NCI-H345 treated with DMSO at 0.1 percent for 48 hours (cell line): ENCODE measurements around the gene PHOSPHO1.

Source experiments
- DNase-seq: peaks from one replicate; lab custom pipeline; 2025; ENCODE audit not compliant: unreplicated experiment; lab: John Stamatoyannopoulos, UW

PHOSPHO1 gene

GRCh38 chr17:49218941-49219913 is 11.4 kb downstream of the PHOSPHO1 start:
- DNase-seq, result no peak

GRCh38 chr17:49217651-49218413 is 12.8 kb downstream of the PHOSPHO1 start:
- no peak for DNase-seq

- no peak for DNase-seq
Measured at GRCh38 chr17:49216953-49217650, 13.5 kb downstream of the PHOSPHO1 start.

- DNase-seq, result no peak
Measured at GRCh38 chr17:49216482-49216881, 14.1 kb downstream of the PHOSPHO1 start.

- no peak for DNase-seq
Measured at GRCh38 chr17:49214676-49215360, 15.8 kb downstream of the PHOSPHO1 start.

- no peak for DNase-seq
Measured at GRCh38 chr17:49213847-49214246, 16.7 kb downstream of the PHOSPHO1 start.

GRCh38 chr17:49213399-49213798 is 17.2 kb downstream of the PHOSPHO1 start:
- DNase-seq, result no peak

GRCh38 chr17:49210158-49211029 is 20.2 kb downstream of the PHOSPHO1 start, which contains the start of the genes ABI3 and GNGT2:
TSS of gene ABI3 (plus strand) at chr17:49210707. CDS start at chr17:49210725, 18 bp downstream.
TSS of gene GNGT2 (minus strand) at chr17:49210574. CDS start at chr17:49207422, 3,152 bp downstream.
- no peak for DNase-seq

GRCh38 chr17:49209061-49209571 is 21.5 kb downstream of the PHOSPHO1 start:
- no peak for DNase-seq

DNA sequence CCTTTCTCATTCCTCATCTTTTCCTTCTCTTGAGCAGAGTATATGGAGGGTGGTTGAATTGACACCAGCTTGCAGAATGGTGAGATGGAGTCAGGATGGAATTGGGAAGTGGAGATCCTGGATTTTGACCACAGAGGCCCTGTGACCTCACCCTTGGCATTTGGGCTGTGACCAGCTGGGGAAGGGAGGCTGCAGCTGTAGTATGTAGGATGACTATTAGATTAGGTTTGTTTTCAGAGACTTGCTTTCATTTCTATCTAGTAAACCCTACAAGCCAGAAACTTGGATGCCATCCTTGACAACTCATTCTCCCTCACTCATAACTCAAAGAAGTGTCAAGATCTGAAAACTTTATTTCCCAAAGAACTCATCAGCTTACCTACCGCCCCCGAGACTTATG is 26.1 kb downstream of the PHOSPHO1 start:
- no peak for DNase-seq

DNA sequence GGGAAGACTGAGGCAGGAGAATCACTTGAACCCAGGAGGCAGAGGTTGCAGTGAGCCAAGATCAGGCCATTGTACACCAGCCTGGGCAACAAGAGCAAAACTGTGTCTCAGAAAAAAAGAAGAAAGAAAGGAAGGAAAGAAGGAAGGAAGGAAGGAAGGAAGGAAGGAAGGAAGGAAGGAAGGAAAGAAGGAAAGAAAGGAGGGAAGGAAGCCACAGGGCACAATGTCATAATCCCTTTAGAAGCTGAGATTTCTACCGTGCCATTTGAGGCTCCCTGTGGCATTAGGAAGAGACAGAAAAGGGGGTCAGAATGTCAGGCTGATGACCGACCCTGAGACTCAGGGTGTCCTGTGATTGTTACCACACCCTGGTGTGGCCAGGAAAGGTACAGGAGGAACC is 26.8 kb downstream of the PHOSPHO1 start:
- DNase-seq, result no peak

DNA sequence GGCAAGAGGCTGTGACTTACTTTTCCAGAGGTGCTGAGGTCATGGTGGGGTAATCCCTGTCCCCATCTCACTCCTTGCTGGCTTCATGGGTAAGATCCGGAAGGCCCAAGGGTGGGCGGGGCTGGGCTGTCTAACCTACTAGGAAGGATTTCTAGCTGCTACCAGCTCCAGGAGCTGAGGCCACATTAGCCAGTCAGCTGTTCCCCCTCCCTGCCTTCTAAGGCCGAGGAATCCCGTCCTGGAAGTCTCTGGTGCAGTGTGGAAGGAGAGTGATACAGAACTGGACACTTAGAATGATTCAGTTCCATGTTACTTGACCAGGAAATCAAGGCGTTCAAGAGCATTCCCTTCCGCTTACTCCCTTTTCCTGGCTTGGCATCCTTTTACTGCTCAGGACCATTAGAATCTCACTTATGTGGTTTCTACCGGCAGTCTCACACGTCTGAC is 29.1 kb downstream of the PHOSPHO1 start:
- no peak for DNase-seq

- no peak for DNase-seq
Measured at GRCh38 chr17:49200423-49201083, 30.0 kb downstream of the PHOSPHO1 start.

- DNase-seq, result no peak
Measured at GRCh38 chr17:49198211-49198610, 32.4 kb downstream of the PHOSPHO1 start.

GRCh38 chr17:49197346-49197998 is 33.1 kb downstream of the PHOSPHO1 start:
- no peak for DNase-seq

GRCh38 chr17:49196520-49196919 is 34.1 kb downstream of the PHOSPHO1 start:
- DNase-seq, result no peak

GRCh38 chr17:49195751-49196150 is 34.8 kb downstream of the PHOSPHO1 start:
- DNase-seq, result no peak

DNA sequence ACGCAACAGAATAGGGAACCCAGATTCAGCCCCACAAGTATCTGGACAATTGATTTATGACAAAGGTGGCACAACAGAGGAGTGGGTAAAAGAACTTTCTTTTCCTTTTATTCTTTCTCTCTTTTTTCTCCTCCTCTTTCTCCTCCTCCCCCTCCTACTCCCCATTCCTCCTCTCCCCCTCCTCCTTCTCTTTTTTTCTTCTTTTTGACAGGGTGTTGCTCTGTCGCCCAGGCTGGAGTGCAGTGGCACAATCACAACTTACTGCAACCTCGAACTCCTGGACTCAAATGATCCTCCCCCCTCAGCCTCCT is 36.3 kb downstream of the PHOSPHO1 start:
- no peak for DNase-seq
